ENCODE data around the gene PI3. TPM values are rescaled to one million over a fixed set of nuclear protein-coding genes. Genes with fewer than 3 reads are reported as not detected.

PI3 gene
- total and polyA plus RNA-seq, 9 donors = 0.30 to 0.92 TPM; not detected in 7

- Histone ChIP-seq H3K4me1 (ENCODE audit: insufficient read depth) (no peaks in the 10 kb centered on the region), H3K36me3 (no peaks in the 10 kb centered on the region), H3K27me3 (no peaks in the 10 kb centered on the region), H3K9me3 (no peaks in the 10 kb centered on the region), H3K4me3 (no peak overlapping the region), H3K27ac (no peak overlapping the region)
- TF ChIP-seq EP300 (IDR thresholded peaks at IDR 0.05) (no peak), CTCF (IDR thresholded peaks at IDR 0.05) (no peak), POLR2A (IDR thresholded peaks at IDR 0.05) (no peak)
- intact Hi-C loops (cut with DNase I) = no loop called here
- DNase-seq = no peak
- WGBS, 3 donors = 61 to 64% (median 63%) methylated on average over 4 of the region's 4 CpGs
These were observed 33.9 kb upstream of the PI3 start for GRCh38 chr20:45140836-45141235.

GRCh38 chr20:45149062-45149461 lies 25.6 kb upstream of the PI3 start:
- WGBS, 3 donors = 84 to 87% (median 85%) methylated on average over 3 of the region's 3 CpGs
- H3K4me3 ChIP-seq = no peak overlapping the region
- no peaks in the 10 kb centered on the region for H3K27me3 ChIP-seq
- H3K36me3 ChIP-seq = no peaks in the 10 kb centered on the region
- TF ChIP-seq CTCF (IDR thresholded peaks at IDR 0.05) (no peak), EP300 (IDR thresholded peaks at IDR 0.05) (no peak), POLR2A (IDR thresholded peaks at IDR 0.05) (no peak)
- no peaks in the 10 kb centered on the region for H3K4me1 ChIP-seq (ENCODE audit: insufficient read depth)
- no peak for DNase-seq
- H3K27ac ChIP-seq = no peak overlapping the region
- no peaks in the 10 kb centered on the region for H3K9me3 ChIP-seq
- intact Hi-C loops (cut with DNase I) = no loop called here

- no peak for DNase-seq
These were observed 22.3 kb upstream of the PI3 start for GRCh38 chr20:45152405-45152804.

GRCh38 chr20:45153147-45153546 lies 21.6 kb upstream of the PI3 start:
- DNase-seq = no peak
- H3K4me1 ChIP-seq (ENCODE audit: insufficient read depth) = no peaks in the 10 kb centered on the region
- no peak overlapping the region for H3K27ac ChIP-seq
- TF ChIP-seq CTCF (IDR thresholded peaks at IDR 0.05) (no peak), EP300 (IDR thresholded peaks at IDR 0.05) (no peak), POLR2A (IDR thresholded peaks at IDR 0.05) (no peak)
- no peaks in the 10 kb centered on the region for H3K36me3 ChIP-seq
- H3K9me3 ChIP-seq = no peaks in the 10 kb centered on the region
- H3K4me3 ChIP-seq = no peak overlapping the region
- no peaks in the 10 kb centered on the region for H3K27me3 ChIP-seq
- intact Hi-C loops (cut with DNase I) = no loop called here
- WGBS, 3 donors = 73 to 80% (median 77%) methylated on average over 3 of the region's 3 CpGs

More at GRCh38 chr20:45152405-45152804, 22.3 kb upstream of the PI3 start:
- H3K36me3 ChIP-seq = no peaks in the 10 kb centered on the region
- no peak overlapping the region for H3K4me3 ChIP-seq
- no peaks in the 10 kb centered on the region for H3K9me3 ChIP-seq
- H3K27me3 ChIP-seq = no peaks in the 10 kb centered on the region
- TF ChIP-seq POLR2A (IDR thresholded peaks at IDR 0.05) = no peak
- no peaks in the 10 kb centered on the region for H3K4me1 ChIP-seq (ENCODE audit: insufficient read depth)
- no peak overlapping the region for H3K27ac ChIP-seq
- intact Hi-C loops (cut with DNase I) = no loop called here
- WGBS, 3 donors = 49 to 55% (median 54%) methylated on average over 2 of the region's 2 CpGs

- intact Hi-C loops (cut with DNase I) = no loop called here
- TF ChIP-seq POLR2A (IDR thresholded peaks at IDR 0.05) (no peak), CTCF (IDR thresholded peaks at IDR 0.05) (no peak), EP300 (IDR thresholded peaks at IDR 0.05) (no peak)
- Histone ChIP-seq H3K4me3 (no peak overlapping the region), H3K9me3 (no peaks in the 10 kb centered on the region), H3K4me1 (ENCODE audit: insufficient read depth) (no peaks in the 10 kb centered on the region), H3K27me3 (no peaks in the 10 kb centered on the region), H3K36me3 (no peaks in the 10 kb centered on the region), H3K27ac (no peak overlapping the region)
- DNase-seq = no peak
- 29 to 34% (median 33%) methylated on average over 1 of the region's 1 CpG for WGBS, 3 donors
These were observed 20.9 kb upstream of the PI3 start for GRCh38 chr20:45153752-45154151.
